Psoas muscle (tissue), 8 donors: ENCODE results near the gene HK3. TPM values are rescaled to one million over a fixed set of nuclear protein-coding genes. Genes with fewer than 3 reads are reported as not detected.

ENCODE experiments used
- ATAC-seq, 4 donors: fragments of 200-7000 bp; cut with Tn5 transposase; one replicate each; pipeline ENCODE4 v1.9.1; 2020; ENCODE audit warnings: moderate library complexity in 3 of 4, mild to moderate bottlenecking in 2 of 4
- DNase-seq, 2 donors: peaks; one replicate each; pipeline ENCODE4 v3.0.0-alpha.2; 2020
- H3K27ac ChIP-seq: fragments of 200-600 bp; one replicate; pipeline ENCODE4 v1.8.0; 2022
- H3K27me3 ChIP-seq, 3 donors: fragments of 200-600 bp in 1 of 3; one replicate each; pipeline versions ENCODE4 v1.6.1 to v1.8.0; 2013 to 2022; ENCODE audit warnings: low read length in 2 of 3, mild to moderate bottlenecking in 2 of 3, moderate library complexity in 1 of 3; ENCODE audit not compliant: insufficient read depth in 3 of 3
- H3K36me3 ChIP-seq, 2 donors: fragments of 200-600 bp in 1 of 2; one replicate each; pipeline versions ENCODE4 v1.6.1 to v1.8.0; 2013 to 2022; ENCODE audit warnings: low read depth in 1 of 2, mild to moderate bottlenecking in 1 of 2, moderate library complexity in 1 of 2; ENCODE audit not compliant: insufficient read depth in 1 of 2
- H3K4me1 ChIP-seq: fragments of 200-600 bp; one replicate; pipeline ENCODE4 v1.8.0; 2022
- H3K4me3 ChIP-seq: fragments of 200-600 bp; one replicate; pipeline ENCODE4 v1.8.0; 2022; ENCODE audit warnings: mild to moderate bottlenecking
- H3K9me3 ChIP-seq: fragments of 200-600 bp; one replicate; pipeline ENCODE4 v1.8.0; 2022
- CTCF ChIP-seq: fragments of 200-600 bp; IDR thresholded peaks from one replicate; pipeline ENCODE4 v1.8.0; 2022; ENCODE audit warnings: antibody characterized with exemption
- WGBS, 3 donors: extraction: QIAGEN DNeasy Blood & Tissue Kit; methylation state at CpG; one replicate each; pipeline versions ENCODE4 v1.1.6 to v1.1.7; 2013; 5-methylcytosine and 5-hydroxymethylcytosine counted together
- intact Hi-C, 2 donors: fragments of 100-400 bp; cut with DNase I; formaldehyde crosslinking; loops; one replicate each; pipeline versions ENCODE4 v1.11.0 to v1.14.2; 2022
- polyA plus RNA-seq, 3 donors: library from polyadenylated mRNA; stranded (reverse); fragments of 200-250 nt; gene quantifications; one replicate each; pipeline ENCODE4 v1.2.3, GENCODE V29; 2013
- total RNA-seq, 4 donors: library from RNA; stranded (reverse); fragmentation: NEBNext Ultra II Directional in 2 of 4; extraction: Animal tissue kit (Norgen Biotek cat#: 25700) in 2 of 4; gene quantifications; one replicate each; pipeline versions ENCODE4 v1.2.1 to v1.2.4, GENCODE V29; 2021 to 2023
- donor health status: healthy with polysubstance abuse.
- donor health status: DM: no; HTN: no; CAD: no; lungs with moderate emphysema.
- donor health status: Bipolar disorder and iron deficiency.
- donor health status: healthy.
- donor health status: DM: yes; HTN: yes; CAD: no.
- donor health status: DM: no; HTN: no; CAD: no.
- donor health status: DM: no; HTN: no; CAD: no.
- donor health status: DM: yes; HTN: yes; CAD: no.

The HK3 gene
- total and polyA plus RNA-seq, 7 donors = 1.6 to 3.1 (median 2.4) TPM

GRCh38 chr5:176879663-176880361, 19.3 kb downstream of the HK3 start:
- no peaks in the 10 kb centered on the region for H3K36me3 ChIP-seq
- H3K27ac ChIP-seq = no peak overlapping the region
- ATAC-seq = no peak
- peak in 1 of 2 donors; percentile 48 for DNase-seq
- no peak for TF ChIP-seq CTCF
- intact Hi-C loops = no loop called here
- H3K4me1 ChIP-seq = no peaks in the 10 kb centered on the region
- no peaks in the 10 kb centered on the region for H3K9me3 ChIP-seq
- H3K27me3 ChIP-seq = peaks cover 0 to 33% (median 3%) of the 10 kb centered on the region in 3 donors
- no peak overlapping the region for H3K4me3 ChIP-seq
- 71 to 80% (median 75%) methylated on average over 22 to 23 of the region's 23 CpGs for WGBS, 3 donors

GRCh38 chr5:176878906-176879662, 20.1 kb downstream of the HK3 start:
- Histone ChIP-seq H3K27ac (no peak overlapping the region), H3K9me3 (no peaks in the 10 kb centered on the region), H3K4me1 (no peaks in the 10 kb centered on the region), H3K36me3 (no peaks in the 10 kb centered on the region), H3K27me3 (peaks cover 0 to 40% (median 6%) of the 10 kb centered on the region in 3 donors), H3K4me3 (no peak overlapping the region)
- intact Hi-C loops = no loop called here
- DNase-seq (no peak), ATAC-seq (no peak)
- TF ChIP-seq CTCF = no peak
- WGBS, 3 donors = 82 to 89% (median 86%) methylated on average over 21 to 23 of the region's 23 CpGs

GRCh38 chr5:176878463-176878862, 20.7 kb downstream of the HK3 start:
- intact Hi-C loops = no loop called here
- 91 to 92% (median 91%) methylated on average over 12 of the region's 12 CpGs for WGBS, 3 donors
- no peaks in the 10 kb centered on the region for H3K4me1 ChIP-seq
- peaks cover 0 to 46% (median 6%) of the 10 kb centered on the region in 3 donors for H3K27me3 ChIP-seq
- DNase-seq (no peak), ATAC-seq (no peak)
- no peak overlapping the region for H3K27ac ChIP-seq
- no peak for TF ChIP-seq CTCF
- H3K9me3 ChIP-seq = no peaks in the 10 kb centered on the region
- H3K4me3 ChIP-seq = no peak overlapping the region
- no peaks in the 10 kb centered on the region for H3K36me3 ChIP-seq

GRCh38 chr5:176877793-176878331, 21.3 kb downstream of the HK3 start:
- no peak overlapping the region for H3K27ac ChIP-seq
- DNase-seq = no peak
- H3K4me3 ChIP-seq = no peak overlapping the region
- H3K9me3 ChIP-seq = no peaks in the 10 kb centered on the region
- H3K4me1 ChIP-seq = no peaks in the 10 kb centered on the region
- TF ChIP-seq CTCF = no peak
- peaks cover 0 to 49% (median 6%) of the 10 kb centered on the region in 3 donors for H3K27me3 ChIP-seq
- WGBS, 3 donors = 67 to 74% (median 70%) methylated on average over 18 to 21 of the region's 21 CpGs
- intact Hi-C loops = no loop called here
- no peaks in the 10 kb centered on the region for H3K36me3 ChIP-seq
- ATAC-seq = no peak
